Measurements from ENCODE around the gene GRB2. TPM values are rescaled to one million over a fixed set of nuclear protein-coding genes. Genes with fewer than 3 reads are reported as not detected.

GRB2 gene
- total RNA-seq, 1 experiment from 2014 or later: 101 TPM

- Histone ChIP-seq H3K4me3 (ENCODE audit: low read depth, low read length, poor library complexity, severe bottlenecking) (no peak overlapping the region), H3K4me1 (ENCODE audit: insufficient read depth, low read length, poor library complexity, severe bottlenecking) (peaks cover 12% of the 10 kb centered on the region), H3K27ac (ENCODE audit: low read depth, low read length, poor library complexity, severe bottlenecking) (peak overlapping the region; percentile 44), H3K36me3 (ENCODE audit: insufficient read depth, low read length, poor library complexity, severe bottlenecking) (no peaks in the 10 kb centered on the region), H3K9me3 (ENCODE audit: low read depth, low read length, poor library complexity, severe bottlenecking) (peaks cover 5% of the 10 kb centered on the region), H3K27me3 (replicated peaks; ENCODE audit: insufficient read depth, low read depth, low read length, poor library complexity) (no peaks in the 10 kb centered on the region)
- ChIA-PET CTCF (no interaction called here), POLR2A (ENCODE audit: low non-redundant PET) (interaction anchor here (0.6 kb wide), 1 partner anchor 36 kb away, joined by 3 read pairs; no protein-coding TSS in a partner anchor)
- TF ChIP-seq CTCF (conservative IDR thresholded peaks at IDR 0.05; ENCODE audit: low read depth, low read length) (no peak), EZH2 (IDR thresholded peaks at IDR 0.05; ENCODE audit: borderline replicate concordance, low read depth, low read length, poor library complexity, severe bottlenecking) (no peak)
- no peak for DNase-seq (ENCODE audit: low spot score)
- BruUV-seq (replicated peaks): no TSS peak
- intact Hi-C loops (cut with micrococcal nuclease; ENCODE audit: unreplicated experiment): no loop called here
Observed at GRCh38 chr17:75352079-75352569, 53.4 kb downstream of the GRB2 start.

- DNase-seq (ENCODE audit: low spot score): no peak
- BruUV-seq (replicated peaks): no TSS peak
- CTCF ChIA-PET: no interaction called here
- Histone ChIP-seq H3K9me3 (ENCODE audit: low read depth, low read length, poor library complexity, severe bottlenecking) (peaks cover 5% of the 10 kb centered on the region), H3K27ac (ENCODE audit: low read depth, low read length, poor library complexity, severe bottlenecking) (no peak overlapping the region), H3K4me3 (ENCODE audit: low read depth, low read length, poor library complexity, severe bottlenecking) (no peak overlapping the region), H3K4me1 (ENCODE audit: insufficient read depth, low read length, poor library complexity, severe bottlenecking) (peaks cover 18% of the 10 kb centered on the region), H3K36me3 (ENCODE audit: insufficient read depth, low read length, poor library complexity, severe bottlenecking) (no peaks in the 10 kb centered on the region), H3K27me3 (replicated peaks; ENCODE audit: insufficient read depth, low read depth, low read length, poor library complexity) (no peaks in the 10 kb centered on the region)
- TF ChIP-seq CTCF (conservative IDR thresholded peaks at IDR 0.05; ENCODE audit: low read depth, low read length) (no peak), EZH2 (IDR thresholded peaks at IDR 0.05; ENCODE audit: borderline replicate concordance, low read depth, low read length, poor library complexity, severe bottlenecking) (no peak)
- POLR2A ChIA-PET (ENCODE audit: low non-redundant PET): no interaction called here
- intact Hi-C loops (cut with micrococcal nuclease; ENCODE audit: unreplicated experiment): no loop called here
Observed at GRCh38 chr17:75350706-75351105, 54.8 kb downstream of the GRB2 start.

GRCh38 chr17:75350029-75350428 is 55.4 kb downstream of the GRB2 start:
- TF ChIP-seq EZH2 (IDR thresholded peaks at IDR 0.05; ENCODE audit: borderline replicate concordance, low read depth, low read length, poor library complexity, severe bottlenecking): no peak
- no peak for TF ChIP-seq CTCF (conservative IDR thresholded peaks at IDR 0.05; ENCODE audit: low read depth, low read length)
- peaks cover 21% of the 10 kb centered on the region for H3K4me1 ChIP-seq (ENCODE audit: insufficient read depth, low read length, poor library complexity, severe bottlenecking)
- CTCF ChIA-PET: no interaction called here
- POLR2A ChIA-PET (ENCODE audit: low non-redundant PET): no interaction called here
- H3K27ac ChIP-seq (ENCODE audit: low read depth, low read length, poor library complexity, severe bottlenecking): no peak overlapping the region
- no peak overlapping the region for H3K4me3 ChIP-seq (ENCODE audit: low read depth, low read length, poor library complexity, severe bottlenecking)
- intact Hi-C loops (cut with micrococcal nuclease; ENCODE audit: unreplicated experiment): no loop called here
- BruUV-seq (replicated peaks): no TSS peak
- H3K27me3 ChIP-seq (replicated peaks; ENCODE audit: insufficient read depth, low read depth, low read length, poor library complexity): no peaks in the 10 kb centered on the region
- H3K9me3 ChIP-seq (ENCODE audit: low read depth, low read length, poor library complexity, severe bottlenecking): peaks cover 5% of the 10 kb centered on the region
- H3K36me3 ChIP-seq (ENCODE audit: insufficient read depth, low read length, poor library complexity, severe bottlenecking): no peaks in the 10 kb centered on the region
- no peak for DNase-seq (ENCODE audit: low spot score)

All from A673 (cell line).